A204.1 (cell line): Measurements from ENCODE around the gene KIFC3.

ENCODE experiments used
- FAIRE-seq: peaks from 2 replicates; lab custom pipeline; 2012; peaks lifted over from hg19 to GRCh38; lab: Jason Lieb, UNC

Gene KIFC3

DNA sequence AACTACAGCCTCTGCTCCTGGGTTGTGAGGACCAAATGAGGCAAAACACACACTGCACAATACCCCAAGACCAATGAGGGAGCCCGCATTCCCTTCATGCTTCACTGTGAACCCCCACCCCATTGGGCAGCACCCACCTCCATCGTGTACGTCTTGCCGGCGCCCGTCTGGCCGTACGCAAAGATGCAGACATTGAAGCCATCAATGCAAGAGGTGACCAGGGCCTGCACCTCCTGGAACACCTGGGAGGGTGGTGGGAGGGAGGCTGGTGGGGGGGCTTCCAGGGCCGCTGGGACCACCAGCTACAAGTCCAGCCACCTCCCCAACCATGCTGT is 38.3 kb downstream of the KIFC3 start:
- no peak for FAIRE-seq

DNA sequence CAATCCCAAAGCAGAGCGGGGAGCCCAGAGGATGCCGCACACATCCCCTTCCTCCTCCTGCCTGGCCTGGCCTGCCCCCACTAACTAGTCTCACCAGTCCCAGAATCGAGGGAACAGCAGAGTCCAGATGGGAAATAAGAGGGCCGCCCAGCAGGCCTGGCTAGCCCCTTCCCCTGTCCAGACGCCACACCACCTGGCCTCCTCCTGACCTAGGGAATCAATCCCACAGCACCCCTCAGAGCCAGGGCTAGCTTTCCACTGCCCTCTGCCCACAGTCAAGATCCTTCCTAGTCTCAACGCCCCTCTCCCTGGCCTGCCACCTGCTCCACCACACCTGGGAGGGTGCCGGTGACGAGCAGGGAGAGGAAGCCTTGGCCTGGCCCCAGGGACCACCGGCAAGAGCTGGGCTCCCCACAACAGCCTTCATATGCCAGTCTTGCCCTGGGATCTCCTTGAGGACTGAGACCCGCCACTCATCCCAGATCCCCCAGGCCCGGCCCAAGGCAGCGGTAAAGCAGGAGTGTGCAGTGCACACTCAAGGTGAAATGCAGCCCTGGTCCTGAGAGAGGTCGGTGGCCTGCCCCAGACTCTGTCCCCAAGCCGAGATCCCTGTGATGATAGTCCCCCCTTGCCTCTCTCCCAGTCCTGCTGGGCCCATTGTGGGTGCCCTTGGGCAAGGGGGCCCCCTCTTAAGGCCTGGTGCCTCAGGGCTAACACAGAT is 38.8 kb downstream of the KIFC3 start:
- no peak for FAIRE-seq

DNA sequence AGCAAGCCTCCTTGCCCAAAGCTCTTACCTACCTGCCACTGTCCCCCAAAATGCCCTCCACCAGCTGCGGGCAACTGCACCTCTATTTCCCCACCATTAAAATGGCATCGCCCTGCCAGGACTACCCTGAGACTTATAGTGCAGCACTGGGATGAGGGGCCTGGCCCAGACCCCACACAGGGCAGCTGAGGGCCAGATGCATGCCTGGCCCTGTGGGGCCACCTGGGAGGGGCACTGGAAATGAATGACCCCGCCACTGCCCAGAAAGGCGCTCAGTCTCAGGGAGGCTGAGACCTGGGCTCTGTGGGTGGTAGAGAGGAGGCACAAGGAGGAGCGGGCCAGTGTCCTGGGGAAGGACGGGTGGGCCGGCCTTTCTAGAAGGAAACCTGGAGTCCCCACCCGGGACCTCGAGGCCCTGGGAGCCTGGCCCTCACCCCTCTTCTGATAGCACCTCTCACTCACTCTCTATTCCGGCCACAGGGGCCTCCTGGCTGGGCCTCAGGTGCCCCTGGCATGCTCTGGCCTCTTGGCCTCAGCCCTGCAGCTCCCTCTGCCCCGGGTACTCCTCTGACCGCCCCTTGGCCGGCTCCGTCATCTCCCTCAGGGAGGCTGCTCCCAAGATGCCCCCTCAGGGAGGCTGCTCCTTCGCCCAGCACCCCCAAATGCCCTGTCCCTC is 39.8 kb downstream of the KIFC3 start:
- FAIRE-seq, result no peak

DNA sequence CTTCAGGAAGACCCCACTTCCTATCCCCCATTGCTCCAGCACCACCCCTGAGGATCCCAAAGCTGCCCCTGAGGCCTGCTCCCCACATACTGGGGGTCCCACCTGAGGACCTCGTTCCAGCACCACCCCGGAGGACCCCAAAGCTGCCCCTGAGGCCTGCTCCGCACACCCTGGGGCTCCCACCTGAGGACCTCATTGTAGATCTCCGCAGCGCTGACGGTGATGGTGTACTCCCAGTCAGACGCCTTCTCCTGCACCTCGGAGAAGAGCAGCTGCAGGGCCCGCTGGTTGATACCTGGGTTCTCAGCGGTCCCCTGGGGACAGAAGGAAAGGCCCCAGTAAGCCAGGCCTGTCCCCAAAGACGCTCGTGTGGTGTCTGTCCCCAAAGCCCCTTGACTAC is 40.3 kb downstream of the KIFC3 start:
- no peak for FAIRE-seq

DNA sequence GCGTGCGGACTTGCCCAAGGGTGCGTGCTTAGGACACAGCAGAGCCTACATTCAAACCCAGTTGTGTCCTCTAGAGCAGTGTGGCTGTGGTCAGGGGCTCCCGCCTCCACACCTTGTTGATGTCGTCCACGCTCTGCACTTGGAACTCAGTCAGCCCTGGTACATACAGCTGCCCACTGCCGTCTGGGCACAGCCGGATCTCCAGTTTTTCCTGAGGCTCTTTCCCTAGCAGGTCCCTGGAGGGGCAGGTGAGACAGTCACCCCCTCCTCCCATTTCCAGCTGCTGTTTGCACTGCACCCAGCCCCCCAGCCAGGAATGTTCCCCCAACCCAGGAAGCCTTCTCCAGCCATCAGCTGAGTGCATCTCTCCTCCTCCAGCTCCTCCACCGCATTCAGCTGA is 41.0 kb downstream of the KIFC3 start:
- FAIRE-seq, result no peak

DNA sequence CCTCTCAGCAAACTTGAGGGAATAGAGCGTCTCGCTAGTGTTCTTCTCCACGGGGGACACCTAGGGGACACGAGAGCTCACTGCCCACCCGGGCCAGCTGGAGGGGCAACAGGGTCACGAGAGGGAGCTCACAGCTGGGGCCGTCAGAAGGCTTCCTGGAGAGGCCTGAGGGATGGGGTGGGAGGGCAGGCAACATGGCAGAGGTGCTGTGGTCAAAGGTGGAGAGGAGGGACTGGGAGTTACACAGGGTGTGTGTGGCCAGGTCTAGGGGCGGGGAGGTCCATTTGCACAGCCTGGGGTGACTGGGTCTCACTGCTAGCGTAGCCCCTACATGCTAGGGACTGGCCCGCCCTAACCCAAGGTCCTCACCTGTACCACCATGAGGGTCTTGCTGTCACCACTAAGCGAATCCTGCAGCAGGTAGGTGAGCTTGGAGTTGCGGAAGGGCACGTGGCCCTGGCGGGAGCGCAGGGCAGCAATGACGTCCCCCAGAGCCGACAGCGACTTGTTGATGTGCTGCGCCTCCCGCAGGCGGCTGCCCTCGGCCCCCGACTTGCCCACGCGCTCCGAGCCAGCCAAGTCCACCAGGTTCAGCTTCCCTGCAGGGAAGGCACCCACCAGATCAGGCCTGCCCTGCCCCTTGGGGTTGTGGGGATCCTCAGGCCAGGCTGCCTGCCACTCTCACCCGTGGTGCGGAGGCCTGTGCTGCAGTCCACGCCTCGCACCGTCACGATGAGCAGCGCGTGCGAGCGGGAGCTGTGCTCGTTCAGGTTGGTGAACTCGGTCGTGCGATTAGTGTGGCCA is 41.7 kb downstream of the KIFC3 start:
- no peak for FAIRE-seq

DNA sequence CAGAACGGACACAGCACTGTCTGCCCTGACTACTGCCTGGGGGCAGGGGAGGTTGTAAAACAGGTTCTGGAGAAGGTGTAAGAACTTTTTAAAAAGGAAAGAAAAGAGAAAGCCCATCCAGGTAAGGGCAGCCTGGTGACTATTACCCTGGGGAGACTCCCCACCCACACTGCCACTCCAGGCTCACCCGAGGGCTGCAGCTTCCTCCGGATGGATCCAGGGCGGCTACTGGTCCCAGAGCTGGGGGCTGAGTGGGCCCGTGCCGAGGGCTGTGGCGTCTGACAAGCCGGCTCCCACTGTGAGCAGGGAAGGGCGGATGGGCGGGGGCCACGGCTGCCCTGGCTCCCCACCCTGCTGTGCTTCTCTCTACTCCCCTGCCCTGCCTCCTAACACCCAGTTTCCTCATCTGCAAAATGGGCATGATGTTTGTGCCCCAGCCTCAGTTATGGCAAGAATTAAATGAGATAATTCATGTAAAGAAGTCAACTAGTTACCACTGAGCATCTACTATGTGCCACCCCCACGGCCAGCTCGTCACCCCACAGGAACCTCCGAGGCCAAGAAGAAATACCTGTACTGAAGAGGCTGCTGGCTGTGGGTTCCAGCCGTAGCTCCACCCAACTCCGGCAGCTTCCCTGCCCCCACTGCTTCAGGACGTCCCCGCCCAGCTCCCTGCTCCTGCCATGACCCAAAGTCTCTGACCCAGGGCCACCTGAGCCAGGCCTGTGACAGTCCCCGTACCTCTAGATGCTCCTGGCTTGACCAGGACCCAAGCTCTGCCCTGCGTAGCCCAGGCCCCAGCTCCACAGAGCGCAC is 42.5 kb downstream of the KIFC3 start:
- FAIRE-seq, result no peak

DNA sequence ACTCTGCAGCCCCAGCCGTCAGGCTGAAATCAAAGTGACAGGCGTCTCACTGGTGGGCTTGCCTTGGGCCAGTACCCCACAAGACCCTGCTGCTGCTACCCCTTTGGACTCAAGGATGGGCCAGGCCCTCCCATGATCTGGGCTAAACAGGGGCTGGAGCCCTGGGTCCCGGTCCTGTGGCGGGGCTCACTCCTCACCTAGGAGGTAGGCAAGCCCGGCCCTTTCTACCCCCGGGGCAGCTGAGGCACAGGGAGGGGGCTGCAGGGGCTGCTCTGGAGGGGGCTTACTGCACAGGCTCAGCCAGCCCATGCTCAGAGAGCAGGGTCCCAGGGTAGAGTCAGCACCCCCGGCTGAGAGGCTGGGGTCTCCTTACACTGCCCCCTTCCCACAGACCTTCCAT is 43.2 kb downstream of the KIFC3 start:
- FAIRE-seq, result no peak

DNA sequence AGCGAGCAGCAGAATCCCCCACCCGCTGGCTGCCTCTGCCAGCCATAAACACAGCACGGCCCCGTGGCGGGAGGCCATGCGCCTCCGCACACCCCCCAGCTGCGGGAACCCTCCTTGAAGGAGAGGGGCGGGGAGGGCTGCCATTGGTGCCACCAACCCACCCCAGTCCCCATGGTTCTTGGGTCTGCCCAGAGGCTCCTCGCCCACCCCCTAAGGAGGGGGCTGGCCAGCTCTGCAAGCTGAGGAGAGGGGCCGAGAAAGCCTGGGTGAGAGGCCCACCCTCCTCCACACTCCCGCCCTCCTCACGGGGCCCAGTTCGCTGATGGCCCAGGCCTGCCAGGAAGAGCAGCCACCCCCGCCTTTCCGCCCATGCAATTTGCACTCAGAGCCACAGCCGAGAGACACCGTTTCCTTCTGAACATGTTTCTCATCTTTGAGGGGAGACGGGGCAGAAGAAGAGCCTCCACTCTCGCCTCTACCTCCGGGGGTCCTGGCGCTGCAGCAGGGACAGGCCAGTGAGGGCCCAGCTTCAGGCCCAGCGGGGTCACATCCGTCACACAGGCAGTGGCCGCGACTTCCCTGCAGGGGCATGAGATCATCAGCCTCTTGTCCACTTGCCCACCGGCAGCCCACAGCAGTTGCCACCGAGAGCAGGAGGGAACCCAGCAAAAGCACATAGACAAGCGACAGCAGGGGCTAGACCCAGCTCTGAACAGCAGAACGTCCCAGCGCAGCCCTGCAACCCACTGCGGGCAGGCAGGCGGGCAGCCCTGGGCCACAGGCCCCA is 43.8 kb downstream of the KIFC3 start:
- FAIRE-seq, result no peak

DNA sequence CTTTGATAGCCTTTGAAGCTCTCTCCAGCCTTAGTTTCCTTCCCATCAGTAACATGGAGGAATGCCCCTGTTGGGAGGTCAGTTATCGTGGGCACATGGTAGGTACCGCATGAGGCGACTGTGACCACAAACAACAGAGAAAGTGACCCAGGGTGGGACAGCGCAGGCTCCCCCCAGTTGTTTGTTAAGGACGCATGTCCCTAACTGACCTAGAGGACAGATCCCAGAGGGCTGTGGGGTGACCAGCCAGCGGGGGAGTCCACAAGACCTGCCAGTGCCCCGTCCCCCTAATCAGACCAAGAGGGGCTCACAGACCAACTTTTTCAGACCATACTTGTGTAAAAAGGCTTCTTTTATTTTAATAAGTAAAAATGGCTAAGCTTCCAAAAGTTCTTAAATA is 44.4 kb downstream of the KIFC3 start:
- no peak for FAIRE-seq

DNA sequence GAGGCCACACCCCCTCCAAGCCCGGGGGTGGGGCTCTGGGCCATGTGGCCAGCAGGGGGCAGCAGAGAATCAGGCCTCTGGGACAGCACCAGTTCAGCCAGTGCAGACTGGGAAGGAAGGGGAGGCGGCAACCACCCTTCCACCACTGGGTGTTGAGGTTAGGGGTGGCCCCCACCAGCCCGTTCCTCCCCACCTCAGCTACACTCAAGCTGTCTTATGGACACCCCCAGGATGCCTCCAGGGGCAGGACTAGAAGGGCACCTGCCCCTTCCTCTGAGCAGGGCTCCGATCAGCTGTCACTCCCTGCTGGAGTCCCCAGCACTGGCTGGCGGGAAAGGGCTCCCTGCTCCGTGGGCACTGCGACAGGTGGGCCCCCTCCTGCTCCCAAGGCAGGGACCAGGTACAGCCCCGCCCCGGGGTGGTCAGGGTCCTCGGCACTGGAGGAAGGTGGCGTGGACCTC is 44.9 kb downstream of the KIFC3 start:
- no peak for FAIRE-seq

DNA sequence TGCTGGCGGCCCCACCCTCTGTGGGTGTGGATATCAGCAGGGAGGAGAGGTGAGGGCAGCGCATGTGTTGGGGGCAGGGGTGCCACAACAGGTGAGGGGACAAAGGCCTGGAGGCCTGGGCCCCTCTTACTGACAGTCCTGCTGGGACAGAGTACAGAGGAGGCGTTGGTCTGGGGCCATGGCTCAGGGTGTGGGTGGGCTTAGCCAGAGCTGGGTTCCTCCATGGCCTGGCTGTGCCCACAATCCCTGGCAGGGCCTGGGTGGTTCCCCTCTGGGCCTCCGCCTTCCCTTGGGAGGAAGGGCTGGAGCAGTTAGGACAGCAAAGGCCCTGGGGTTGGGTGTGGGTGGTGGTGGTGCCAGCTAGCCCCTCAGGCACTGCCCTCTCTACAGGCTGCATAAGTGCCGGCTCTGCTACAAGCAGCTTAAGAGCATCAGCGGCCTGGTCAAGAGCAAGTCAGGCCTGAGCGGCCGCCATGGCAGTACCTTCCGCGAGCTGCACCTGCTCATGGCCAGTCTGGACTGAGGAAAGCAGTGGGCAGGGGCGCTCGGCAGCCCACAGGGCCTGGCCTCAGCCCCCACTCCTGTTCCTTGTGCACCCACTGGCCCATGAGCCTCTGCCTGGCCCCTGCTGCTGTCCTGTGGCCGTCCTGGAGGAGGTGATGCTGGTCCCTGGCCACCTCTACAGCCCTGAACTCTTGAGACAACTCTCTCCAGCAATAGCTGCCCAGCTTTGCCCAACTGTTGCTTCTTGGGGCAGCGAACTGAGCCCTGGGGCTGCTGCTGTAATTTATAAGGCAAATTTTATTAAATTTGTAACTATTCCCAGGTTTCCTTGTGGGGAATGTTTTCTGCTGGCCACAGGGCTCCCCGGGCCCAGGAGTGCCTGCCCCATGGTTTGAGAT is 45.6 kb downstream of the KIFC3 start:
- no peak for FAIRE-seq

DNA sequence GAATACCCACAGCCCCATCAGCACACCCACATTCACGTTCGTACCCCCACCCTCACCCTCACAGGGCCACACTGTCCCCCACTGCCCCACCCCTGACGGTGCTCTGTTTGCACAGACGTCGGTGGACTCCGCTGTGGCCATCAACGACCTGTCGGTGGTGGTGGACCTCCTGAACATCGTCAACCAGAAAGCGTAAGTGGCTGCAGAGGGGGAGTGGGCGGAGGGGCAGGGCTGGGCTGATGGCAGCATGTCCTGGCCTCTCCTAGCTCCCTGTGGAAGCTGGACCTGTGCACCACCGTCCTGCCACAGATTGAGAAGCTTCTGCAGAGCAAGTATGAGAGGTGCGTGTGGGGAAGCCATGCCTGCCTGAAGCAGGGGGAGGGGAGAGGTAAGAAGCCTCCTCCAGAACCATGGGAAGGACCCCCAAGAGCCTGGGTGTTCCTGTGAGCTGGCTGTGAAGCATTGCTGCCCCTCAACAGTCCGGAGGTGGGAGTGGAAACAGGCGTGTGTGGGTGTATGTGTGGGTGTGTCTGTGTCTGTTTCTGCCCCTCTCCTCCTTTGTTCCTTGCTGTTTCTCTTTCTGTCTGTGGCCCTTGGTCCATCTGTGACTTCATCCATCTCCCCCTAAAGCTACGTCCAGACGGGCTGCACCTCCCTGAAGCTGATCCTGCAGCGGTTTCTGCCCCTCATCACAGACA is 46.4 kb downstream of the KIFC3 start:
- FAIRE-seq, result no peak

DNA sequence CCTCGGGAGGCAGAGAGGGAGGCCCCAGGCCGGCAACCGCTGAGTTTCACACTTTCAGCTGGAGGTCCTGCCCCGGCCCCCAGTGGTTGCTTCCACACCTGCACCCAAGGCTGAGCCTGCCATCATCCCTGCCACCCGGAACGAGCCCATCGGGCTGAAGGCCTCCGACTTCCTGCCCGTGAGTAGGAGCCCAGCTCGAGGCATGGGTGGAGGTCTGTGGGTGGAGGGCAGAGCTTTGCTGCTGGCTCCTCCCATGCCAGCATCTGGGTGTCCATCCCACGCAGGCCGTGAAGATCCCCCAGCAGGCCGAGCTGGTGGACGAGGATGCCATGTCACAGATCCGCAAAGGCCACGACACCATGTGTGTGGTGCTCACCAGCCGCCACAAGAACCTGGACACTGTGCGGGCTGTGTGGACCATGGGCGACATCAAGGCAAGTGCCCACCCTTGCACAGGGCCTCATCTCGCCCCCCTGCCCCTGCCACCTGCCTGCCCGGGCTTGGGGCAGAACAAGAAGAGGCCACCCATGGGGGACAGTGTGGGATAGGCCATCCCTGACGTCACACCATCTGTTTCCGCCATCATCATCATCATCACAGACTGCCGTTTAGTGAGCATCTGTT is 47.1 kb downstream of the KIFC3 start:
- FAIRE-seq, result no peak

DNA sequence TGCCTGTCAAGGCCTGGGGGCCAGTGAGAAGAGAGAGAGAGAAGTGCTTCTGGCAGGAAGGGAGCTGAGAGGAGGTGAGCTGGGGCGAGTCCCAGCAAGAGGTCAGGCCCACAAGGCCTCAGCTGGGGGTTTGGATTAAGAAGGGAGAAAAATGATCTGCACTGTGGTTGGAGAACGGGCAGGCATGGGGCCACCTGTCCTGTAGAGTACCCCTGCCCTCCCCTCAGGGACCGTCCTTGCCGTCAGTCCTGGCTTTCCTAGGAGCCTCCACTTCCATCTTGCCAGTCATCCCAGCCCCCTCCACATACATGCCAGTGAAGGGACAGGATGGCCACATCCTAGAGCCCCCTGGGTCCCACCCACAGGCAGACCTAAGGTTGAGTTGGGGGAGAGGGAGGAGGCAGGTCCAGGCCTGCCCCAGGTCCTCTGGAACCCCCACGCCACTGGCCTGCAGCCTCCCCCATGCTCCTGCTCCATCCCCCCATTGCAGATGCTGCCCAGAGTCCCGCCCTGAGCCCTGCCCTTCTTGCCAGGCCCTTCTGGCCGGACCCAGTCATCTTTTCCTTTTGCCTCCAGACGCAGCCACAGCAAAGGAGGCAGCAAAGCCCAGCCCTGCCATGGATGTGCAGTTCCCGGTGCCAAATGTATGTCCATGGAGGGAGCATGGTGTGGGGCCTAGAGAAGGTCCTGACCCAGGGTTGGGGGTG is 47.8 kb downstream of the KIFC3 start:
- no peak for FAIRE-seq

DNA sequence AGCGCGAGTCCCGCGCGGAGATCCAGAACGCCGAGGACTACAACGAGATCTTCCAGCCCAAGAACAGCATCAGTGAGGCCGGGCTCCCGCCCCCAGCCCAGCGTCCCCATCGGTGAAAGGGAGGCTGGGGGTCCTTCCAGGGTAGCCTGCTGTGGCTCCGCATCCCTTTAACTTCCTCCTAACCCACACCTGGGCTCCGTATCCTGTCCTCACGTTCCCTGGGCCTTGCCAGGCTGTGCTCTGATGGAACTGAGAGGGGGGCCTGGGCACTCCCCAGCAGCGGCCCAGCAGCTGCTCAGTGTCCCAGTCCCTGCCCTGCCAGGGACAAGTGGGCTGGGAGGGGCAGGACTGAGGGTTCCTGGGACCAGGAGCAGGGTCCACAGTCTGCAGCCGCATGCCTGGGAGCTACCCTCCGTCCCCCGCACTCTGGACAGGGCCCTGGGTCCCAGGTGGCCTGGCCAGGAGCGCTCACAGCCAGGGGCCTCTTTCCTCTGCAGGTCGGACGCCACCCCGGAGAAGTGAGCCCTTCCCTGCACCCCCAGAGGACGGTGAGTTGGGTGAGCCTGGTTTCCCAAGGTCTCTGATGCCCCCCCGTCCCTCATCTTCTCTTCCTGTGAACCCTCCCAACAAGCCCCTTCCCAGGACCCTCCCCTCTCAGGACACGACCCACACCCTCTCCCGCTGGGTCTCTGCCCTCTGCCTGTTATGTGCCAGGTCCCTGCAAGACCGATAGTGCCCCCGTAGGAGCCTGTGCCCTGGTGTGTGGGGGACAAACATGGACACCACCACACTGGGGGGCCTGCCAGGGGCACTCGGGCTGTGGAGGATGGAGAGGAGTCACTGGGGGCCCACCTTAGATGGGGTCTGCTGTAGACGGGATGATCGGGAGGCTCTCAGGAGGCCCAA is 48.6 kb downstream of the KIFC3 start:
- no peak for FAIRE-seq

DNA sequence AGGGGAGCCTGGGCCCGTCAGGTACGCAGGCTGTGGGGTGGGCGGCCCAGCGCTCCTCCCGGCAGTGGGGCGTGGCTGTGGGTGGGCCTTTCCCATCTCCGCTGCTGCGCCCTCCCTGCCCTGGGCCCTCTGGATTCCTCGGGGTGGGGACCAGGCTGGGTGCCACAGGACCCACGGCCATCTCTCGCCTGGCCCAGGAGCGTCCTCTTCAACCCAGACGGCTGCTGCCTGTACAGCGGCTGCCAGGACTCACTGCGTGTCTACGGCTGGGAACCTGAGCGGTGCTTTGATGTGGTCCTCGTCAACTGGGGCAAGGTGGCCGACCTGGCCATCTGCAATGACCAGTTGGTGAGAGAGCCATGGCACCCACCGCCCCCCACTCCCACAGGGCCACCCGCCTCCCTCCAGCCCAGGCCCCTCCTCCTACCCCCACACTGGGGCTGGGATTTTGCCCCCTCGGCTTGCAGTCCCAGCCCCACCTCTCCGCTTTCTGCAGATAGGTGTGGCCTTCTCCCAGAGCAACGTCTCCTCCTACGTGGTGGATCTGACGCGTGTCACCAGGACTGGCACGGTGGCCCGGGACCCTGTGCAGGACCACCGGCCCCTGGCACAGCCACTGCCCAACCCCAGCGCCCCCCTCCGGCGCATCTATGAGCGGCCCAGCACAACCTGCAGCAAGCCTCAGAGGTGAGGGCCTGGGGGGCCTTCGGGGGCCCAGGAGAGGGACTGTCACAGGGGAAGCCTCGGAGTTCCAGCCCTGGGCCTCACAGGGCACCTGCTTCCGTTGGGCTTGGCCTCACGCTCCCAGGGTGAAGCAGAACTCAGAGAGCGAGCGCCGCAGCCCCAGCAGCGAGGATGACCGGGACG is 49.5 kb downstream of the KIFC3 start:
- no peak for FAIRE-seq
